Neutrophil (primary cell): ENCODE data around the gene CFAP74.

Source experiments
- H3K27ac ChIP-seq: fragments of 200-600 bp; sonication (generic); 2 replicates; pipeline ENCODE4 v1.5.1; 2016; ENCODE audit warnings: mild to moderate bottlenecking, moderate library complexity
- H3K27me3 ChIP-seq: fragments of 200-600 bp; sonication (generic); 2 replicates; pipeline ENCODE4 v1.6.0; 2016; ENCODE audit warnings: mild to moderate bottlenecking
- H3K36me3 ChIP-seq: fragments of 200-600 bp; sonication (generic); 2 replicates; pipeline ENCODE4 v1.5.1; 2017
- H3K4me1 ChIP-seq, 2 experiments: fragments of 200-600 bp in 1 of 2; sonication (generic) in 1 of 2; 1 replicate in 1 of 2; 2 replicates in 1 of 2; pipeline versions ENCODE4 v1.5.1 to v1.6.1; 2013 to 2016; ENCODE audit warnings: low read depth in 1 of 2, low read length in 1 of 2, mild to moderate bottlenecking in 1 of 2, moderate library complexity in 1 of 2; ENCODE audit not compliant: control insufficient read depth in 1 of 2, insufficient read depth in 1 of 2
- H3K4me3 ChIP-seq, 2 experiments: fragments of 200-600 bp in 1 of 2; sonication (generic) in 1 of 2; 1 replicate in 1 of 2; 2 replicates in 1 of 2; pipeline ENCODE4 v1.5.1; 2013 to 2016; ENCODE audit warnings: low read depth in 1 of 2, low read length in 1 of 2, mild to moderate bottlenecking in 1 of 2, moderate library complexity in 1 of 2
- H3K9me3 ChIP-seq: fragments of 200-600 bp; sonication (generic); 2 replicates; pipeline ENCODE4 v1.5.1; 2016
- CTCF ChIP-seq: fragments of 200-600 bp; sonication (generic); IDR thresholded peaks from 2 replicates; pipeline ENCODE4 v1.5.1; 2016; ENCODE audit warnings: antibody characterized with exemption

Gene CFAP74

DNA sequence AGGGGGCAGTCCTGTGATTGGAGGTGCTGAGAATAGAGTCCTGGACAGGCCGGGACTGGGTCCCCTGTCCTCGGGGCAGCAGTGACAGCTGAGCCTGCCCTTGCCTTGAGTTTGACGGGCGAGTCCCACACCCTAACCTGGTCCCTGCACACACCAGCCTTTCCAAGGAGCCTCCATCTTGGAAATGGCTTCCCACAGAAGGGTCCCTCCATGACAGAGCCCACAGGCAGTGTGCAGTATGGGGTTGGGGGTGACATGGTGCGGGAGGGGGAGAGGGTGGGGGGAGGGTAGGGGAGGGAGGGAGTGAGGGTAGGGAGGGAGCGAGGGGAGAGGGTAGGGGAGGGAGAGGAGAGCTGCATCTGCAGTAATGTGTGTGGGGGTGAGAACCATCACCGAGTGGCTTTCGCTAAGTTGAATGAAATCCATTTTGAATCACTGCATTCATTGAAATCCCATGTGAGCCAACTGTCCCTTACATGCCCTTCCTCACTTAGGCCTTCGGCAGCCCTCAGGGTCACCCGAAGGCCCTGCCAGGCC lies 74.4 kb downstream of the CFAP74 start:
- Histone ChIP-seq H3K27me3 (peaks cover 11% of the 10 kb centered on the region), H3K4me1 (no peaks in the 10 kb centered on the region), H3K9me3 (no peaks in the 10 kb centered on the region), H3K36me3 (no peaks in the 10 kb centered on the region), H3K27ac (no peak overlapping the region), H3K4me3 (no peak overlapping the region)
- no peak for TF ChIP-seq CTCF

- peaks cover 11% of the 10 kb centered on the region for H3K27me3 ChIP-seq
- H3K36me3 ChIP-seq: no peaks in the 10 kb centered on the region
- no peak overlapping the region for H3K4me3 ChIP-seq
- H3K27ac ChIP-seq: no peak overlapping the region
- TF ChIP-seq CTCF: no peak
- no peaks in the 10 kb centered on the region for H3K4me1 ChIP-seq
- no peaks in the 10 kb centered on the region for H3K9me3 ChIP-seq
Observed at GRCh38 chr1:1928231-1929101, 75.1 kb downstream of the CFAP74 start.

DNA sequence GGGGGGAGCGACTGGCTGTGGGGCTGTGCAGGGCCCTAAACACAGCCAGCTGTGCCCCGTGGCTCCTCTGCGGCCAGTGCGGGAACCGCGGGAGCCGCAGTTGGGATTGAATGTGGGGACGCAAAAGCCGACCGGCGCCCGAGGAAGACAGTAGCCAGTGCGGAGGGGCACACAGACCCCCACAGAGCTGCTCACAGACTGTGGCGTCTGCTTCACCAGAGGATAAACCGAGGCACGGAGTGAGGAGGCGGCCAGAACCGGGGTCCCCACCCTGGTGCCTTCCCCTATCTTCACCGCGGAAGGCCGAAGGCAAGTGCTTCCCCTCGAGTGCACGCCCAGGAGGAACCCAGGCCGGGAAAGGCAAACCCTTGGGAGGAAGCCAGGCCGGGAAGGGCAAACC lies 75.8 kb downstream of the CFAP74 start:
- Histone ChIP-seq H3K27me3 (peaks cover 15% of the 10 kb centered on the region), H3K36me3 (no peaks in the 10 kb centered on the region), H3K27ac (no peak overlapping the region), H3K9me3 (no peaks in the 10 kb centered on the region), H3K4me3 (no peak overlapping the region), H3K4me1 (no peaks in the 10 kb centered on the region)
- no peak for TF ChIP-seq CTCF

GRCh38 chr1:1926886-1927660 lies 76.5 kb downstream of the CFAP74 start:
- no peaks in the 10 kb centered on the region for H3K4me1 ChIP-seq
- H3K4me3 ChIP-seq: no peak overlapping the region
- peaks cover 18% of the 10 kb centered on the region for H3K27me3 ChIP-seq
- H3K36me3 ChIP-seq: no peaks in the 10 kb centered on the region
- no peak for TF ChIP-seq CTCF
- no peaks in the 10 kb centered on the region for H3K9me3 ChIP-seq
- H3K27ac ChIP-seq: no peak overlapping the region

DNA sequence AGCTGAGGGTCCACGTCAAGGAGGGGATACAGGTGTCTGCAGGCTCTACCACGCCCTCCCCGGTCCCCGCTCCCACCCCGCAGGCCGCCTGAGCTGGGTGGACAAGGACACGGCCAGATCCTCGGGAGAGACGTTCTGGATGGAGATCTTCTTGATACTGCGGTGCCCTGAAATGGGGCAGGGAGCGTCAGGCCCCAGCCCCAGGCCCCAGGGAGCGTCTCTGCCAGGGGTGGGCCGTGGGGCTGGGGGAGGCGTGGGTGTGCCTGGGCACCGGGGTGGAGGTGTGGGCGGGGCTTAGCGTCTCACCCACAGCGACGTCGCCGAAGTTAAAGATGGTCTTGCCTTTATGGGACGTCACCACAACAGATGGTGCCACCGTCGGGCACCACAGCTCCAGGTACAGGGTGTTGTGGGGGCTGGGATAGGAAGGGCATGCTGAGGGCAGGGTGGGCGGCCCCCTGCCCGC lies 77.2 kb downstream of the CFAP74 start:
- no peak overlapping the region for H3K27ac ChIP-seq
- no peak for TF ChIP-seq CTCF
- no peaks in the 10 kb centered on the region for H3K4me1 ChIP-seq
- no peaks in the 10 kb centered on the region for H3K9me3 ChIP-seq
- H3K27me3 ChIP-seq: peaks cover 18% of the 10 kb centered on the region
- no peak overlapping the region for H3K4me3 ChIP-seq
- H3K36me3 ChIP-seq: no peaks in the 10 kb centered on the region
